OCI-LY7 (cell line): ENCODE measurements around the gene NOTCH4. TPM values are rescaled to one million over a fixed set of nuclear protein-coding genes. Genes with fewer than 3 reads are reported as not detected.

Source experiments
- BruUV-seq: library from RNA; stranded (reverse); fragments of 400-500 nt; replicated peaks from 2 replicates; lab custom pipeline; 2021; lab: Mats Ljungman, UMichigan
- CTCF ChIA-PET: fragments of 300-600 bp; sonication (Branson Sonifier 250); formaldehyde crosslinking; loops from one replicate; lab custom pipeline; 2022; ENCODE audit warnings: antibody characterized with exemption; ENCODE audit not compliant: unreplicated experiment; lab: Charles Lee
- POLR2A ChIA-PET: fragments of 300-600 bp; sonication (Branson Sonifier 250); formaldehyde crosslinking; loops from one replicate; lab custom pipeline; 2022; ENCODE audit warnings: antibody characterized with exemption; lab: Charles Lee
- DNase-seq: peaks from one replicate; pipeline ENCODE4 v3.0.0-alpha.2; 2015; ENCODE audit warnings: low spot score
- H2AFZ ChIP-seq: fragments of 200-600 bp; sonication (generic), shearing (Covaris generic); 2 replicates; pipeline ENCODE4 v1.6.1; 2014; ENCODE audit warnings: mild to moderate bottlenecking, antibody characterized with exemption, low read length, moderate library complexity
- H3K27ac ChIP-seq: fragments of 200-600 bp; sonication (generic); 2 replicates; pipeline ENCODE4 v1.5.1; 2014; ENCODE audit warnings: mixed run types, low read depth, mild to moderate bottlenecking, moderate library complexity, low read length, inconsistent platforms; ENCODE audit not compliant: poor library complexity, severe bottlenecking
- H3K36me3 ChIP-seq: fragments of 200-600 bp; sonication (generic); 2 replicates; pipeline ENCODE4 v1.6.1; 2014; ENCODE audit warnings: mild to moderate bottlenecking, antibody characterized with exemption, low read length, moderate library complexity, mixed read lengths; ENCODE audit not compliant: insufficient read depth
- H3K4me1 ChIP-seq: fragments of 200-600 bp; sonication (generic); 2 replicates; pipeline ENCODE4 v1.5.1; 2014; ENCODE audit warnings: mild to moderate bottlenecking, low read length; ENCODE audit not compliant: insufficient read depth, poor library complexity, severe bottlenecking
- H3K4me2 ChIP-seq: fragments of 200-600 bp; sonication (generic); 2 replicates; pipeline ENCODE4 v1.6.1; 2014; ENCODE audit warnings: mild to moderate bottlenecking, low read length
- H3K4me3 ChIP-seq: fragments of 200-600 bp; sonication (generic); 2 replicates; pipeline ENCODE4 v1.5.1; 2014; ENCODE audit warnings: mild to moderate bottlenecking, low read depth, low read length; ENCODE audit not compliant: poor library complexity, severe bottlenecking
- H3K79me2 ChIP-seq: fragments of 200-600 bp; sonication (generic); 2 replicates; pipeline ENCODE4 v1.6.1; 2016; ENCODE audit warnings: low read depth, mild to moderate bottlenecking, low read length, moderate library complexity, mixed read lengths; ENCODE audit not compliant: insufficient read depth
- H3K9me2 ChIP-seq: fragments of 200-600 bp; sonication (generic); 2 replicates; pipeline ENCODE4 v1.6.1; 2016; ENCODE audit warnings: mild to moderate bottlenecking, low read length, mixed read lengths; ENCODE audit not compliant: insufficient read depth
- H3K9me3 ChIP-seq: fragments of 200-600 bp; sonication (generic); 2 replicates; pipeline ENCODE4 v1.6.1; 2014; ENCODE audit warnings: mild to moderate bottlenecking, mixed run types, low read length, mixed read lengths
- H4K20me1 ChIP-seq: fragments of 200-600 bp; sonication (generic); 2 replicates; pipeline ENCODE4 v1.6.1; 2014; ENCODE audit warnings: mild to moderate bottlenecking, antibody characterized with exemption, low read length, moderate library complexity, mixed read lengths; ENCODE audit not compliant: insufficient read depth
- EZH2phosphoT487 ChIP-seq: fragments of 200-600 bp; sonication (generic); IDR thresholded peaks from 2 replicates; pipeline ENCODE4 v1.6.1; 2018; ENCODE audit warnings: low read depth, borderline replicate concordance, mild to moderate bottlenecking, mixed run types, antibody characterized with exemption, low read length, moderate library complexity, mixed read lengths
- intact Hi-C: fragments of 100-400 bp; cut with micrococcal nuclease; formaldehyde crosslinking; loops from one replicate; pipeline ENCODE4 v1.10.0; 2022; ENCODE audit not compliant: unreplicated experiment
- total RNA-seq, 2 experiments: library from RNA; depleted of rRNA in 1 of 2; stranded (reverse); fragments of >200 nt in 1 of 2; shearing (Covaris generic) in 1 of 2; gene quantifications; 2 replicates each; pipeline ENCODE4 v1.2.3, GENCODE V29; 2014 to 2022
- TF ChIP-seq, protein P1 (sequence below): fragments of 200-600 bp; sonication (generic); conservative IDR thresholded peaks from 2 replicates; pipeline ENCODE4 v1.5.1; 2014; ENCODE audit warnings: mild to moderate bottlenecking, antibody characterized with exemption, low read length, moderate library complexity, mixed read lengths

The NOTCH4 gene
- total RNA-seq, 2 experiments from 2014 or later: 1.4 to 2.4 TPM

GRCh38 chr6:32203426-32204267 is 20.2 kb downstream of the NOTCH4 start:
- no peaks in the 10 kb centered on the region for H3K36me3 ChIP-seq
- H4K20me1 ChIP-seq: no peaks in the 10 kb centered on the region
- H3K4me1 ChIP-seq: no peaks in the 10 kb centered on the region
- no peak for DNase-seq
- ChIA-PET POLR2A (interaction anchor here (0.9 kb wide), 1 partner anchor 51 kb away, joined by 4 read pairs; no protein-coding TSS in a partner anchor), CTCF (interaction anchor here (0.6 kb wide), 1 partner anchor 203 kb away, joined by 4 read pairs; no protein-coding TSS in a partner anchor)
- H3K27ac ChIP-seq: no peak overlapping the region
- no TSS peak for BruUV-seq
- TF ChIP-seq, protein P1, sequence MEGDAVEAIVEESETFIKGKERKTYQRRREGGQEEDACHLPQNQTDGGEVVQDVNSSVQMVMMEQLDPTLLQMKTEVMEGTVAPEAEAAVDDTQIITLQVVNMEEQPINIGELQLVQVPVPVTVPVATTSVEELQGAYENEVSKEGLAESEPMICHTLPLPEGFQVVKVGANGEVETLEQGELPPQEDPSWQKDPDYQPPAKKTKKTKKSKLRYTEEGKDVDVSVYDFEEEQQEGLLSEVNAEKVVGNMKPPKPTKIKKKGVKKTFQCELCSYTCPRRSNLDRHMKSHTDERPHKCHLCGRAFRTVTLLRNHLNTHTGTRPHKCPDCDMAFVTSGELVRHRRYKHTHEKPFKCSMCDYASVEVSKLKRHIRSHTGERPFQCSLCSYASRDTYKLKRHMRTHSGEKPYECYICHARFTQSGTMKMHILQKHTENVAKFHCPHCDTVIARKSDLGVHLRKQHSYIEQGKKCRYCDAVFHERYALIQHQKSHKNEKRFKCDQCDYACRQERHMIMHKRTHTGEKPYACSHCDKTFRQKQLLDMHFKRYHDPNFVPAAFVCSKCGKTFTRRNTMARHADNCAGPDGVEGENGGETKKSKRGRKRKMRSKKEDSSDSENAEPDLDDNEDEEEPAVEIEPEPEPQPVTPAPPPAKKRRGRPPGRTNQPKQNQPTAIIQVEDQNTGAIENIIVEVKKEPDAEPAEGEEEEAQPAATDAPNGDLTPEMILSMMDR: no peak
- TF ChIP-seq EZH2phosphoT487: no peak
- H3K4me2 ChIP-seq: no peak overlapping the region
- H2AFZ ChIP-seq: no peak overlapping the region
- no peak overlapping the region for H3K4me3 ChIP-seq
- intact Hi-C loops: no loop called here
- H3K9me2 ChIP-seq: no peaks in the 10 kb centered on the region
- H3K79me2 ChIP-seq: no peaks in the 10 kb centered on the region
- H3K9me3 ChIP-seq: no peaks in the 10 kb centered on the region; the same call in 1 of the 2 replicates

DNA sequence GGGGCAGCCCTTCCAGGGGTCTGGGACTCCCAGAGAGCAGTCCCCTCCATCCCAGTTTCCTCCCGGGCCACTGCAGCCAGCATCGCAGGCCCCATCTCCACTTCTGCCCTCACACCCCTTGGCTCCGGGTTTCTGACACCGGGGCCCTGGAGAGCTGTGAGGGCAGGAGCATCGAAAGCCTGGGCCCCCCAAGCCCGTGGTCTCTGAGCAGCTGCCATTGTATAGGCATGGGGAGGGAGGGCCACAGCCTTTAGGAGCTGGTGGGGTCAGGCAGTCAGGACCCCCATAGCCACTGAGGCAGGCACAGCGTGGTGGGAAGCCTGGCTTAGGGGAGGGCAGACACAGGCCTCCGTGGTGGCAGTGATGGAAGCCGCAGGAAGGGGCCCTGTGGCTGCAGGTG is 21.7 kb downstream of the NOTCH4 start:
- POLR2A ChIA-PET: no interaction called here
- no peak overlapping the region for H2AFZ ChIP-seq
- no peaks in the 10 kb centered on the region for H4K20me1 ChIP-seq
- H3K4me2 ChIP-seq: no peak overlapping the region
- no peaks in the 10 kb centered on the region for H3K9me2 ChIP-seq
- H3K36me3 ChIP-seq: no peaks in the 10 kb centered on the region
- CTCF ChIA-PET: no interaction called here
- no peaks in the 10 kb centered on the region; the same call in 1 of the 2 replicates for H3K9me3 ChIP-seq
- no peak for TF ChIP-seq EZH2phosphoT487
- TF ChIP-seq, protein P1: no peak
- no peak overlapping the region for H3K4me3 ChIP-seq
- H3K27ac ChIP-seq: no peak overlapping the region
- intact Hi-C loops: no loop called here
- DNase-seq: no peak
- BruUV-seq: no TSS peak
- H3K4me1 ChIP-seq: peaks cover 9% of the 10 kb centered on the region
- no peaks in the 10 kb centered on the region for H3K79me2 ChIP-seq
